WTC11 (cell line): ENCODE results near the gene ELP5. TPM values are rescaled to one million over a fixed set of nuclear protein-coding genes. Genes with fewer than 3 reads are reported as not detected.
A peak's percentile ranks its signal among the peaks of the same experiment; 100 is the strongest.

Experiments
- ARID4B ChIP-seq: sonication (generic); formaldehyde crosslinking; IDR thresholded peaks from 2 replicates; pipeline ENCODE4 v1.8.0; 2023; ENCODE audit warnings: missing genetic modification reagents, mild to moderate bottlenecking, borderline replicate concordance
- GTF2I ChIP-seq: fragments of 250-450 bp; sonication (Bioruptor Pico); conservative IDR thresholded peaks from 2 replicates; pipeline ENCODE4 v1.4.0; 2021; ENCODE audit warnings: mild to moderate bottlenecking
- JAZF1 ChIP-seq: fragments of 250-450 bp; sonication (Bioruptor Pico); IDR thresholded peaks from 2 replicates; pipeline ENCODE4 v1.9.0; 2021; ENCODE audit warnings: moderate library complexity, mild to moderate bottlenecking, inconsistent platforms
- MLX ChIP-seq: sonication (generic); formaldehyde crosslinking; IDR thresholded peaks from 2 replicates; pipeline ENCODE4 v1.8.1; 2023; ENCODE audit warnings: mild to moderate bottlenecking, missing genetic modification reagents, moderate library complexity
- NR2C2 ChIP-seq: sonication (generic); formaldehyde crosslinking; IDR thresholded peaks from 2 replicates; pipeline ENCODE4 v1.8.0; 2022; ENCODE audit warnings: mild to moderate bottlenecking, missing genetic modification reagents
- TEAD1 ChIP-seq: sonication (generic); formaldehyde crosslinking; IDR thresholded peaks from 2 replicates; pipeline ENCODE4 v1.8.0; 2022; ENCODE audit warnings: mild to moderate bottlenecking, missing genetic modification reagents
- ZBTB43 ChIP-seq: sonication (generic); formaldehyde crosslinking; IDR thresholded peaks from 2 replicates; pipeline ENCODE4 v1.8.1; 2023; ENCODE audit warnings: mild to moderate bottlenecking, missing genetic modification reagents
- ZNF121 ChIP-seq: sonication (generic); formaldehyde crosslinking; IDR thresholded peaks from 2 replicates; pipeline ENCODE4 v1.8.0; 2023; ENCODE audit warnings: missing genetic modification reagents
- ZNF396 ChIP-seq: fragments of 250-450 bp; sonication (Bioruptor Pico); IDR thresholded peaks from 2 replicates; pipeline ENCODE4 v1.8.0; 2021; ENCODE audit warnings: mild to moderate bottlenecking, moderate library complexity, borderline replicate concordance
- ZNF416 ChIP-seq: fragments of 250-450 bp; sonication (Bioruptor Pico); IDR thresholded peaks from 2 replicates; pipeline ENCODE4 v1.9.0; 2021; ENCODE audit warnings: mild to moderate bottlenecking, inconsistent platforms
- total RNA-seq: library from RNA; stranded (reverse); gene quantifications from 3 replicates; pipeline ENCODE4 v1.2.3, GENCODE V29; 2021
- TF ChIP-seq, protein P1 (sequence below): sonication (generic); formaldehyde crosslinking; IDR thresholded peaks from 2 replicates; pipeline ENCODE4 v1.8.1; 2023; ENCODE audit warnings: mild to moderate bottlenecking, missing genetic modification reagents, moderate library complexity
- TF ChIP-seq, protein P2 (sequence below): sonication (generic); formaldehyde crosslinking; conservative IDR thresholded peaks from 2 replicates; pipeline ENCODE4 v1.8.1; 2023; ENCODE audit warnings: mild to moderate bottlenecking, low read depth, missing genetic modification reagents, moderate library complexity
- TF ChIP-seq, protein P3 (sequence below): sonication (generic); formaldehyde crosslinking; IDR thresholded peaks from 2 replicates; pipeline ENCODE4 v1.8.0; 2022; ENCODE audit warnings: mild to moderate bottlenecking, missing genetic modification reagents
- TF ChIP-seq, protein P4 (sequence below): sonication (generic); formaldehyde crosslinking; IDR thresholded peaks from 2 replicates; pipeline ENCODE4 v1.8.1; 2022; ENCODE audit warnings: mild to moderate bottlenecking, missing genetic modification reagents, moderate library complexity, borderline replicate concordance

Gene ELP5
- total RNA-seq, 1 experiment from 2014 or later, result 101 TPM

GRCh38 chr17:7242717-7243452 is 9.1 kb upstream of the ELP5 start (continued):
- TF ChIP-seq ARID4B, result no peak; the same call in 1 of the 2 replicates
- TF ChIP-seq, protein P1, sequence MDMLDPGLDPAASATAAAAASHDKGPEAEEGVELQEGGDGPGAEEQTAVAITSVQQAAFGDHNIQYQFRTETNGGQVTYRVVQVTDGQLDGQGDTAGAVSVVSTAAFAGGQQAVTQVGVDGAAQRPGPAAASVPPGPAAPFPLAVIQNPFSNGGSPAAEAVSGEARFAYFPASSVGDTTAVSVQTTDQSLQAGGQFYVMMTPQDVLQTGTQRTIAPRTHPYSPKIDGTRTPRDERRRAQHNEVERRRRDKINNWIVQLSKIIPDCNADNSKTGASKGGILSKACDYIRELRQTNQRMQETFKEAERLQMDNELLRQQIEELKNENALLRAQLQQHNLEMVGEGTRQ, result peak; percentile 99
- TF ChIP-seq NR2C2 (CRISPR knock-in tag), result no peak
- TF ChIP-seq GTF2I (CRISPR knock-in tag), result no peak
- no peak for TF ChIP-seq MLX (CRISPR knock-in tag)
- no peak; the same call in 1 of the 2 replicates for TF ChIP-seq ZNF416 (CRISPR knock-in tag)
- TF ChIP-seq ZNF121 (CRISPR knock-in tag), result no peak
- TF ChIP-seq TEAD1, result 0 out of 2 replicates have a peak, but pooled peaks have one; percentile 33
- TF ChIP-seq, protein P2, sequence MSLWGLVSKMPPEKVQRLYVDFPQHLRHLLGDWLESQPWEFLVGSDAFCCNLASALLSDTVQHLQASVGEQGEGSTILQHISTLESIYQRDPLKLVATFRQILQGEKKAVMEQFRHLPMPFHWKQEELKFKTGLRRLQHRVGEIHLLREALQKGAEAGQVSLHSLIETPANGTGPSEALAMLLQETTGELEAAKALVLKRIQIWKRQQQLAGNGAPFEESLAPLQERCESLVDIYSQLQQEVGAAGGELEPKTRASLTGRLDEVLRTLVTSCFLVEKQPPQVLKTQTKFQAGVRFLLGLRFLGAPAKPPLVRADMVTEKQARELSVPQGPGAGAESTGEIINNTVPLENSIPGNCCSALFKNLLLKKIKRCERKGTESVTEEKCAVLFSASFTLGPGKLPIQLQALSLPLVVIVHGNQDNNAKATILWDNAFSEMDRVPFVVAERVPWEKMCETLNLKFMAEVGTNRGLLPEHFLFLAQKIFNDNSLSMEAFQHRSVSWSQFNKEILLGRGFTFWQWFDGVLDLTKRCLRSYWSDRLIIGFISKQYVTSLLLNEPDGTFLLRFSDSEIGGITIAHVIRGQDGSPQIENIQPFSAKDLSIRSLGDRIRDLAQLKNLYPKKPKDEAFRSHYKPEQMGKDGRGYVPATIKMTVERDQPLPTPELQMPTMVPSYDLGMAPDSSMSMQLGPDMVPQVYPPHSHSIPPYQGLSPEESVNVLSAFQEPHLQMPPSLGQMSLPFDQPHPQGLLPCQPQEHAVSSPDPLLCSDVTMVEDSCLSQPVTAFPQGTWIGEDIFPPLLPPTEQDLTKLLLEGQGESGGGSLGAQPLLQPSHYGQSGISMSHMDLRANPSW (CRISPR knock-in tag), result no peak
- TF ChIP-seq ZNF396 (CRISPR knock-in tag), result no peak
- TF ChIP-seq ZBTB43 (CRISPR knock-in tag), result no peak
- TF ChIP-seq, protein P3, sequence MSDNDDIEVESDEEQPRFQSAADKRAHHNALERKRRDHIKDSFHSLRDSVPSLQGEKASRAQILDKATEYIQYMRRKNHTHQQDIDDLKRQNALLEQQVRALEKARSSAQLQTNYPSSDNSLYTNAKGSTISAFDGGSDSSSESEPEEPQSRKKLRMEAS (CRISPR knock-in tag), result peak; percentile 68
- no peak for TF ChIP-seq JAZF1 (CRISPR knock-in tag)
- TF ChIP-seq, protein P4, sequence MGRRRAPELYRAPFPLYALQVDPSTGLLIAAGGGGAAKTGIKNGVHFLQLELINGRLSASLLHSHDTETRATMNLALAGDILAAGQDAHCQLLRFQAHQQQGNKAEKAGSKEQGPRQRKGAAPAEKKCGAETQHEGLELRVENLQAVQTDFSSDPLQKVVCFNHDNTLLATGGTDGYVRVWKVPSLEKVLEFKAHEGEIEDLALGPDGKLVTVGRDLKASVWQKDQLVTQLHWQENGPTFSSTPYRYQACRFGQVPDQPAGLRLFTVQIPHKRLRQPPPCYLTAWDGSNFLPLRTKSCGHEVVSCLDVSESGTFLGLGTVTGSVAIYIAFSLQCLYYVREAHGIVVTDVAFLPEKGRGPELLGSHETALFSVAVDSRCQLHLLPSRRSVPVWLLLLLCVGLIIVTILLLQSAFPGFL (CRISPR knock-in tag), result no peak
- TF ChIP-seq, all 79 proteins: peak for 23
